OCI-LY7 (cell line): ENCODE results near the gene FUNDC1. TPM values are rescaled to one million over a fixed set of nuclear protein-coding genes. Genes with fewer than 3 reads are reported as not detected.

ENCODE experiments used
- BruUV-seq: library from RNA; stranded (reverse); fragments of 400-500 nt; replicated peaks from 2 replicates; lab custom pipeline; 2021; lab: Mats Ljungman, UMichigan
- CTCF ChIA-PET: fragments of 300-600 bp; sonication (Branson Sonifier 250); formaldehyde crosslinking; loops from one replicate; lab custom pipeline; 2022; ENCODE audit warnings: antibody characterized with exemption; ENCODE audit not compliant: unreplicated experiment; lab: Charles Lee
- POLR2A ChIA-PET: fragments of 300-600 bp; sonication (Branson Sonifier 250); formaldehyde crosslinking; loops from one replicate; lab custom pipeline; 2022; ENCODE audit warnings: antibody characterized with exemption; lab: Charles Lee
- DNase-seq: peaks from one replicate; pipeline ENCODE4 v3.0.0-alpha.2; 2015; ENCODE audit warnings: low spot score
- H2AFZ ChIP-seq: fragments of 200-600 bp; sonication (generic), shearing (Covaris generic); 2 replicates; pipeline ENCODE4 v1.6.1; 2014; ENCODE audit warnings: mild to moderate bottlenecking, antibody characterized with exemption, low read length, moderate library complexity
- H3K27ac ChIP-seq: fragments of 200-600 bp; sonication (generic); 2 replicates; pipeline ENCODE4 v1.5.1; 2014; ENCODE audit warnings: mixed run types, low read depth, mild to moderate bottlenecking, moderate library complexity, low read length, inconsistent platforms; ENCODE audit not compliant: poor library complexity, severe bottlenecking
- H3K36me3 ChIP-seq: fragments of 200-600 bp; sonication (generic); 2 replicates; pipeline ENCODE4 v1.6.1; 2014; ENCODE audit warnings: mild to moderate bottlenecking, antibody characterized with exemption, low read length, moderate library complexity, mixed read lengths; ENCODE audit not compliant: insufficient read depth
- H3K4me1 ChIP-seq: fragments of 200-600 bp; sonication (generic); 2 replicates; pipeline ENCODE4 v1.5.1; 2014; ENCODE audit warnings: mild to moderate bottlenecking, low read length; ENCODE audit not compliant: insufficient read depth, poor library complexity, severe bottlenecking
- H3K4me2 ChIP-seq: fragments of 200-600 bp; sonication (generic); 2 replicates; pipeline ENCODE4 v1.6.1; 2014; ENCODE audit warnings: mild to moderate bottlenecking, low read length
- H3K4me3 ChIP-seq: fragments of 200-600 bp; sonication (generic); 2 replicates; pipeline ENCODE4 v1.5.1; 2014; ENCODE audit warnings: mild to moderate bottlenecking, low read depth, low read length; ENCODE audit not compliant: poor library complexity, severe bottlenecking
- H3K79me2 ChIP-seq: fragments of 200-600 bp; sonication (generic); 2 replicates; pipeline ENCODE4 v1.6.1; 2016; ENCODE audit warnings: low read depth, mild to moderate bottlenecking, low read length, moderate library complexity, mixed read lengths; ENCODE audit not compliant: insufficient read depth
- H3K9me2 ChIP-seq: fragments of 200-600 bp; sonication (generic); 2 replicates; pipeline ENCODE4 v1.6.1; 2016; ENCODE audit warnings: mild to moderate bottlenecking, low read length, mixed read lengths; ENCODE audit not compliant: insufficient read depth
- H3K9me3 ChIP-seq: fragments of 200-600 bp; sonication (generic); 2 replicates; pipeline ENCODE4 v1.6.1; 2014; ENCODE audit warnings: mild to moderate bottlenecking, mixed run types, low read length, mixed read lengths
- H4K20me1 ChIP-seq: fragments of 200-600 bp; sonication (generic); 2 replicates; pipeline ENCODE4 v1.6.1; 2014; ENCODE audit warnings: mild to moderate bottlenecking, antibody characterized with exemption, low read length, moderate library complexity, mixed read lengths; ENCODE audit not compliant: insufficient read depth
- CTCF ChIP-seq: fragments of 200-600 bp; sonication (generic); conservative IDR thresholded peaks from 2 replicates; pipeline ENCODE4 v1.5.1; 2014; ENCODE audit warnings: mild to moderate bottlenecking, antibody characterized with exemption, low read length, moderate library complexity, mixed read lengths
- EZH2phosphoT487 ChIP-seq: fragments of 200-600 bp; sonication (generic); IDR thresholded peaks from 2 replicates; pipeline ENCODE4 v1.6.1; 2018; ENCODE audit warnings: low read depth, borderline replicate concordance, mild to moderate bottlenecking, mixed run types, antibody characterized with exemption, low read length, moderate library complexity, mixed read lengths
- intact Hi-C: fragments of 100-400 bp; cut with micrococcal nuclease; formaldehyde crosslinking; loops from one replicate; pipeline ENCODE4 v1.10.0; 2022; ENCODE audit not compliant: unreplicated experiment
- total RNA-seq, 2 experiments: library from RNA; depleted of rRNA in 1 of 2; stranded (reverse); fragments of >200 nt in 1 of 2; shearing (Covaris generic) in 1 of 2; gene quantifications; 2 replicates each; pipeline ENCODE4 v1.2.3, GENCODE V29; 2014 to 2022

FUNDC1 gene
- total RNA-seq, 2 experiments from 2014 or later: 10.2 to 13.5 TPM

GRCh38 chrX:44484607-44485146, 58.0 kb downstream of the FUNDC1 start:
- Histone ChIP-seq H3K79me2 (no peaks in the 10 kb centered on the region), H3K4me3 (no peak overlapping the region), H3K9me3 (no peaks in the 10 kb centered on the region), H2AFZ (no peak overlapping the region), H3K9me2 (no peaks in the 10 kb centered on the region), H3K4me1 (no peaks in the 10 kb centered on the region), H3K4me2 (no peak overlapping the region), H4K20me1 (no peaks in the 10 kb centered on the region), H3K36me3 (no peaks in the 10 kb centered on the region), H3K27ac (no peak overlapping the region)
- BruUV-seq: no TSS peak
- intact Hi-C loops: no loop called here
- DNase-seq: no peak
- ChIA-PET POLR2A (interaction anchor here (0.6 kb wide), 1 partner anchor 21 kb away, joined by 4 read pairs; no protein-coding TSS in a partner anchor), CTCF (no interaction called here)
- TF ChIP-seq CTCF (no peak), EZH2phosphoT487 (no peak)

GRCh38 chrX:44483965-44484606, 58.6 kb downstream of the FUNDC1 start:
- POLR2A ChIA-PET: no interaction called here
- no TSS peak for BruUV-seq

More at GRCh38 chrX:44483965-44484606, 58.6 kb downstream of the FUNDC1 start:
- no peak for DNase-seq
- Histone ChIP-seq H3K4me3 (no peak overlapping the region), H3K4me1 (no peaks in the 10 kb centered on the region), H3K79me2 (no peaks in the 10 kb centered on the region), H3K4me2 (no peak overlapping the region), H3K9me2 (no peaks in the 10 kb centered on the region), H4K20me1 (no peaks in the 10 kb centered on the region), H3K27ac (no peak overlapping the region), H3K9me3 (no peaks in the 10 kb centered on the region), H2AFZ (no peak overlapping the region), H3K36me3 (no peaks in the 10 kb centered on the region)
- intact Hi-C loops: no loop called here
- TF ChIP-seq EZH2phosphoT487 (no peak), CTCF (no peak)
- CTCF ChIA-PET: no interaction called here
